Activated T-helper 1 cell treated with Interleukin-2 at 50 U/mL for 16 hours (primary cell): ENCODE data around the gene ZNF474.

Experiments used
- DNase-seq: peaks from one replicate; pipeline ENCODE4 v3.0.0-alpha.2; 2020; ENCODE audit warnings: low read depth

Gene ZNF474

DNA sequence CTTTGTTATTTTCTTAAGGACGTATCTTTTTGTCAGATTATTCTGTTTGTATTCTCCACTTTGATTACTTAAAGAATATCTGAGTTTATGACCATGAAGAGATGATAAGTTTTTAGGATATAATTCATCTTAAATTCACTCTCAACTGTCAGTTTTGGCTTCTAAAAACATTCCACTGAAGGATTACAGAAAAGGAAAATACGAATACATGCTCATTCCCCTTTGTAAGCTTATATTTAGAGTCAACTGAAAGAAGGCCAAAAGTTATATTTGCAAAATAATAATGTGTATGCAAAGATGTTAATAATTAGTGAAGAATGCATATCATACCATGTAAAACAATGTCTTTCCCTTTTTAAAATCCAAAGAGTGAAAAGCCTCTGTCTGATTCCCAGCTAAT lies 52.5 kb downstream of the ZNF474 start:
- DNase-seq, result no peak

DNA sequence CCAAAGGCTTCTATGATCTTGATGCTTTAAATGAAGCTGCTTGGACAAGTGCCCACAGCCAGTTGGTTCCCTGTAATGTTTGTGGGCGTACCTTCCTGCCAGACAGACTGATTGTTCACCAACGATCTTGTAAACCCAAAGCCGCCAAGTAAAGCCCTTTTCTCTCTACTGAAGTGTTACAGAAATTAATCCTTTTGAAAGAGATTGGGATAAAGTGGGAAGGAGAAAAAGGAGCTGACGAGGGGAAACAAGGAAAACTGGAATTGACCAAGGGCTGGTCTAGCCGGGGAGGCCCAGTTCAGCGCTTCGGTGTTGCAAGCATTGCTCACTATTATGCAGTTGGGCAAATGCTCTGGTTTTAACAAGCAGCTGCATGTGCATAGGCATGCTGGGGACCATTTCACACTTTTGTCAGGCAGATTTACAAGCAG lies 53.2 kb downstream of the ZNF474 start:
- DNase-seq, result no peak

DNA sequence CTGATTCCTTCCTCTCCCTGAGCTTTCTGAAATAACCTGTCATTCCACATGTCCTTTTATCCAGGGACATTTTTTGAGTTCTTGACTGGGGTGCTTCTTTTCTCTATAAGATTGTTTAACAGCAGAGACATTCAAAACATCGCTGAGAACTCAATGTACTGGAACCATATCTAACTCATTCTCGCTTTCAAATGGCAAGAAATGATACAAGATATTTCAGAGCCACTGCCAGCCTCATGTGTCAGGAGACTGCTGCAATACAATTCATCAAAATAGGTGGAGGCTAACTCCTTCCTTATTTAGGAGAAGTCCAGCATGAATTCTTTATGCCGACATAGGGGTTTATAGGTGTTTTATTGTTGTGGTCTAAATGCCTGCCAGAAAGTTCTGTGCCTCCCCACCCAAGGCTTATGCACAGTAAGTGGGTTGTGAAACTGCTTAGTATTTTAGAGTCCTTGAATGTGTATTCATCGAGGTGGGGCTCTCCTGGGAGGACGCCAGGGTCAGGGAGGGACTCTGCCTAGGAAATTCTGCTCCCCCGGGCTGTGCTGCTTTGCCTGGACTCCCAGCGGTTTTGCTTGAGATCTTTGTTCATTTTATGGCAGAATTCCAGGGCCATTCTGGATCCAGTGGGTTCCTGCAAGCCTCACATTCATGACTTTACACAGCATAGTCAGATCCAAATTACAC lies 53.9 kb downstream of the ZNF474 start:
- DNase-seq, result no peak

DNA sequence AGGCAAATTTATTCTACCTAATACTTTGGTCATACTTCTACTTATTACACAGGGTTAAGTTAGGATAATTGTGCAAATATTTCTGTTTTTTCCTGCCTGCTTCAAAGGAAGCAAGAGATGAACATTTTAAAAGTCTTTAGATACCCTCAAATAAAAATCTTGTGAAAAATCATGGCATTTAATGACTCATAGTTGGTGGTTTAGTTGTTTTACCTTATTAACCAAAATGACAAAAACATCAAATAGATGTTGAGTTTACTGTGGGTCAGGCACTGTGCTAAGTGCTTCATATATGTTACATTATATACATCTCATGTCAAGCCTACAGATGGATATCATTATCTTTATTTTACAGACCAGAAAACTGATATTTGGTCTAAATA lies 54.4 kb downstream of the ZNF474 start:
- DNase-seq, result no peak

DNA sequence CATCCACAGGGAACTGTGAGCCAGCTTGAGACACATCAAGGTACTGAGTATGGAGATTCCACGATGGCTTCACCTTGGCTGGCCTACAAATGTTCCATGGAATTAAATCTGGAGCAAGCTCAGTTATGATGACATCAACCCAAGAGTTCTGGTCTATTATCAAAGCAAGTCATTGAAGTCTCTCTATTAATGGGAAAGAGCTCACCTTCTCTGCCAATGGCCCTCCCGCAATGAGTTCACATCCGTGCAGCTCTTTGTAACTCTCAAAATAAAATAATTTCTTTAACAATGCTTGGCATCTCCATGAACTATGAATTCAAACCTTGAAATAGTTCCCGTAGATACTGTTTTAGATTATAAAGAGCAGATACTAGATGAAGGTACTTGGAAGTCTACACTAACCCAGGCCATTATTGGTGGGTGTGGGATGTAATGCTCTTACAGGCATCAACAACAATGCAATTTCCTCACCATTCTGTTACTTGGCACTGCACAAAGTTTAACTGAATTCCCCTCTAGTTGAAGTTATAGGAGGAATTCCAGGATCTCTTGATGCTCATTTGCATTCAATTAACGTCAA lies 55.4 kb downstream of the ZNF474 start:
- DNase-seq, result no peak

DNA sequence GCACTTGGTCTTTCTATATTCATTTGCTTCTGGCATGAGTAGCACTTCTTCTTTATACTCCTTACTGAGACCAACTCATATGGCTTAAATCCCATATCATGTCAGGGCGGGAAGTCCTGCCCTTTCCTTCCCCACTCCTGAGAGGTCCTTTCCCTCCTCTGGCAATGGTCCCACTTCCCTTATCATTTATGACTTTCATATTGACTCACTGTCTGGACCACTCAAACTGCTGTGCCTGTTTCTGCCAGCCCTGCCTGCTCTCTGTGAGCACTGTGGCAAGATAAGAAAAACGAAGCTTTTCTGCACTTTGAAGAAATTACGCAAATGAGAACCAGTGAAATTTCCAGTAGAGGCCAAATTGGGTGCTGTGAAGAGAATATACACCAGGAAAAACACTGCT lies 58.1 kb downstream of the ZNF474 start:
- no peak for DNase-seq

DNA sequence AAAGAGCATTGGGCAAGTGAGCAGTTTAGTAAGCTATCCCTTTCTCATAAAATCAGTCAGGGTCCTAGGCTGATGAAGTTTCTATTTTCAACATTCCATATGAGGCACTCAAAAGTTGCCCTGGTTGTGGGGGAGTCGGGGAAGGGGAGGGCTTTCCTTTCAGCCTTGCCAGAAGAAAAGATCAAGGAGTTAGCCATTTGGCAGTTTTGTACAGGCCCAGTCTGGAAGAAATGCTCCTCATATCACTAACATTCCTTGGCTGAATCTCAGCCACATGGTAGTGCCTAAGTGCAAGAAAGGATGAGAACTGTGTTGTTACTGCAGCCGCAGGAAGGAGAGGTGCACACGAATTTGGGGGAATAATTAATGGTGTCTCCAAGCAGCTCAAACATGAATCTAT lies 60.8 kb downstream of the ZNF474 start:
- no peak for DNase-seq

DNA sequence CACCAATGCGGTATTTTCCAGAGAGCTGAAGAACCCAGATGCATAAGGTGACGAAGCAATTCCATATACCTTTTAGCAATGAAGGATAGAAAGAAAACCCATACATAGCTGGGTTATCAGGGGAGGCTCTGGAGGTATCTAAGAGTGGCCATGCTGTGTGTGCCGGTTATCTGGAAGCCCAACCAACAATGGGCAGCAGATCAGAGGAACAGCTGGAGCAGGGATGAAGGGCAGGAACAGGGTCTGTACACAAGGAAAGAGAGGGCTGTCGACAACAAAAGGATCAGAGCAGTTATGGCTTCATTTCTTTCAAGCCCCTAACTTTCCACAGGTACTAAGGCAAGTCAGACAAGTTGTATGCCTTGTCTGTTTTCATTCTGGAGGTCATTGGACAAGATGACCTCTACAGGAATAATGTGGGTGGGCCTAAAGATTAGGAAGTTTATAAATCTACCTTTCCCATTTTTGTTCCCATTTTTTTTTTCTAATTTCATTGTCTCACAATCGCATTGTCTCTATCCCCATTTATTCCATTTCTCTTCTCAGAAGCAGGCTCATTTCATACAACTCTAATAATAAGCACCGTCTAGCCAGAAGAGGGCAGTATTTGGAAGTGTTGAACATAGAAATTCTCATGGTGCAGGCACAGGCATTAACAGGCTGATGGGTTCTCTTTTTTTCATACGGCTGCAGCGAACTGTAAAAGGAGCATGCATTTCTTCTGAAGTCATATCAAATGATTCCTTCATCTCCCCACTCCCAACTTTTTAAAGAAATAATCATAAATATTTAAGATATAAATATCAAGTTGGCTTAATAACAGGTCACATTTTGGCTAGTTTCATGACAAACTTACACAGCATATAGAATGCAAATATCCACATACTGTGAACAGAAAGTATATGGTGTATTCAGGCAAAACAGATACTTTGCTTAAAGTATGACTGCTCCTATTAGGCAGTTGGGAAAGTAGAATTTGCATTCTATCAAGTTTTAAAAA lies 63.5 kb downstream of the ZNF474 start:
- DNase-seq, result no peak

DNA sequence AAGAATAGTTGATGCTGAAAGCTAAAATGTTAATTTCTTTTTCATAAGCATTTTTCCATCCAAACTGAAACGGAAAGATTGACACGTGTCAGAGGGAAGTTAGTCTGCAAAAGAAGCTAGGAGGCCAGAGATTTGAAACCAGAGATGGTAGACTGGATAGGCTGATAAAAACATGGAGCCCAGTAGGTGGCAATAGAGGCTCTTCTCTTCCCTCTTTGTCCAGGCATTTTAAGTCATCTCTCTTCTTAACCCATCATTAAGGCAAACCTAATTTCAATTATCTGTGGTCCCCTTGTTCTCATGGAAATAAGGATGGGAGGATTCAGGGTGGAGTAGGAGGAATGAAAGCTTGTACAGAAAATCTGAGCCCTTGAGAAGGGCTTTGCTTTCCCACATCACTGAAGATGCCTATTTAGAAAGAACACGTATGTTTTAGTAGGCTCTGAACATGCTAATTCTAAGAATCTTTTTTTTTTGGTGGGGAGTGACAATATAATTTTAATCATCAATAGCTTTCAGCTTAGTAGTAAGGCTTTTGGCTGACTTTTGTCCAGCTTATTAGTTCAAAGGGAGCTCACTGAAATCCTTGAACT lies 66.6 kb downstream of the ZNF474 start:
- no peak for DNase-seq

DNA sequence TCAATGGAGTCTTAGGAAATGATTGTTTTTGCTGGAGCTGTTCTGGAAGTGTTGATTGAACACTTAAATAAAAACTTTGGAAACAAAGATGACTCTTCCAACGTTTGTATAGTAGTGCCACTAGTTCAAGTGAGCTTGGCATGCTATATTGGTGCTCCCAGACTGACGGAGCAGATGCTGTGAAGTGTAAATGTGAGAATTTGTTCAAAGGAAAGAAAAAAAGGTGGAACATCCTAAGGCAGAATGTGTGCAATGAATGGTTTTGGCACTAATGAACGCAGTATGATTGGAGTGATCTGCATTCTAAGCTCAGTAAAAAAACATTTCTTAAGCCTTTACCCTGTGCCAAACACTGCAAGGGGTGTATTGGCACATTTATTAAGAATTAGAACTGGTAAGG lies 69.8 kb downstream of the ZNF474 start:
- no peak for DNase-seq

DNA sequence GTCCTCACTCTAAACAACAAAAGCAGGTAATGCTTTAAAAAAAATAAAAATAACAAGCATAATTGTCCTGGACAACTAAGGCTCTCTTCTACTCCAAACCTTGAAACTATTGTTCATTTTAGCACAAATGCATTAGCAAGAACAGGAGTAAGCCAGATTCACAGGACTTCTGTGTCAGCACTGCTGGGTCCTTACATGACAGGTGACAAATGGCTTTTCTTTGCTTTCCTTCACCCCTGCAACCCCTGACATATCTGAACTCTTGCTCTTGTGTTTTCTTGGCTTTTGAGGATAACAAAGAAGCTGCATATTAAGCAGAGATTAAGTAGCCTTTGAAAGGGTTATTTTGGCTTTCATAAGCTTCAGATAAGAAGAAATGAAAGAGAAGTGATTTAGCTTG lies 71.1 kb downstream of the ZNF474 start:
- no peak for DNase-seq

DNA sequence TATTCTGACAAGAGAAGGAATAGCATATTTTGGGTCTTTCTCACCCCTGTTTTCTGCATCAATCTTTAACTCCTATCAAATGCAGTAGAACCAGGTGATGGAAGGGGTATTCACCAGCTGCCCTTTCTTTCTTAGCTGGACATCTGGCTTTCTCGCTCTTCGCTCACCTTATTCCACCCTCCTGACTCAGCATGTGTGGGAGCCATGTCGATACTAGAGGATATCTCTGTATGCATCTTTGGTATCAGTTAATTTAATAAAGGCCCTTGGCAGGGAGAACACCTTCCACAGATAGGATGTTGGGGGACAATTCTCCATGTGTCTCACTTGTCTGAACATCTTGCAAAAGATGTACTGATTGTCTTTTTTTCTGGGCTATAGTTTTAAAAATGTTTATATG lies 71.5 kb downstream of the ZNF474 start:
- DNase-seq, result no peak

DNA sequence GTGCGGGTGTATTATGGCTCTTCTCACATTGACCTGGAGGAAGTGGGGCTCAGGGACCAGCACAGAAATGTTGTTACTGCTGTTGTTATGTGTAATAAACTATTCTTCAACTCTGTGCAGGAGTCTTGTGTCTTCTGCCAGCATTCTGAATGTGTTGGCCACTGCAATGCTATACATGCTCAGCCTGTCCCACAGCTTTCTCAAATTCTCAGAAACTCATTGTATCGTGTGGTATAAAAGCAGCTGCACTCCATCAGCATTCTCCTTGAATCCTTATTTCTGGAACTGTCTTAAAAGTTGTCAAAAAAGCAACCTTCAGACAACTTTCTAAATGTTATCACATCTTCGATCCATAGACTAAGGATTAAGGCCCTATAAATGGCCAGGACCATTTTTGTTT lies 72.0 kb downstream of the ZNF474 start:
- DNase-seq, result no peak

DNA sequence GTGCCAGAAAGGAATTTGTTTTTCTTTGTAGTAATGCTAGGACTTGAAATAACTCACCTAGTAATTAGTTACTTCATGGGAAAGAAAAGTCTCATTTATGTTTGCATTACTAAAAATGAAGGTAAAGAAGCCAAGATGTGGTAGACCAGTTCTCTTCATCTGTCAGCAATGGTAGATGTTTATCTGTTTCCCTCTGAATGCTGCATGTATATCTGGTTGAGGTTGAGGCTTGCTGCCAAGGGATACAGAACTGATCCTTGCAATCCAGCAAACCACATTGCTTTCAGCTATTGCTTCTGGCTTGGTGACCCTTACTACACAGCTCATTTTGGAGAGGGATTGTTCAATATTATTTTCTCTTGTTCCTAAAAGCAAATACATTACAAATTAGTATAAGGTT lies 73.6 kb downstream of the ZNF474 start:
- DNase-seq, result no peak
